ENCODE measurements around the gene NKX3-2.
A peak's percentile ranks its signal among the peaks of the same experiment; 100 is the strongest.

Gene NKX3-2

DNA sequence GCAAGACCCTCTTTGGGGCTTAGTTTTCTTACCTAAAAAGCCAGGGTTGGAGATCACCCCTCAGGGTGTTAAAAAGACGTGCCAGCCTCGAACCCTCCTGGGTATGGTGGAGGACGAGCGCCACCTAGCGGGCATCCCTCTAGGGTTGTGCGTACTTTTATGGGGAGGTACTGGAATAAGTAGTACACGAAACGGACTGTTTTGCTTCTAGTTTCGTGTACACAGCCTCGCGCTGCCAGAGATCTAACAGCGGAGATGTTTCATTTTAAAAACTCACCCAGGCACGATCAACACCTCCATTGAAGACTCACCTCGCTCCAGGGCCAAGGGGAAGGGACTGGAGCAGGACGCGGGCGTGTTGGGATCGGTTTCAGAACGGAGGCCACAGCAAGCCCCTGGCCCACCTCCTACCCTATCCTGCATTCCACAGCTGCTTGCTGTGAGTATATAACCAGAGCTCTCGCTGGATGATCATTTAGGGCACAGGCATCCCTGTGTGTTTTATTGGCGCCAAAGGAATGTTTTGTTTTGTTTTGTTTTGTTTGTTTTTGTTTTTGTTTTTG, 4.8 kb upstream of the NKX3-2 start:
- ChIA-PET POLR2A (no interaction called here), CTCF (interaction anchor here (0.5 to 1.0 kb wide), 9 partner anchors 9 to 832 kb away, joined by 3 to 5 read pairs (median 3); no protein-coding TSS in a partner anchor)
- TF ChIP-seq ZNF654 (tag by site-specific recombination; IDR thresholded peaks at IDR 0.05; ENCODE audit: low read depth) (peak; percentile 94), ZNF561 (tag by site-specific recombination; IDR thresholded peaks at IDR 0.05; ENCODE audit: borderline replicate concordance) (peak; percentile 40; the same call in 1 of the 2 replicates), ZNF16 (tag by site-specific recombination; IDR thresholded peaks at IDR 0.05; ENCODE audit: low read depth) (no peak), FEZF1 (tag by site-specific recombination; IDR thresholded peaks at IDR 0.05) (peak; percentile 30; the same call in 1 of the 2 replicates), ZNF335 (tag by site-specific recombination; conservative IDR thresholded peaks at IDR 0.05) (no peak), ZNF600 (tag by site-specific recombination; IDR thresholded peaks at IDR 0.05) (peak; percentile 75), ZNF629 (tag by site-specific recombination; IDR thresholded peaks at IDR 0.05) (peak; percentile 27; the same call in 1 of the 2 replicates), ZNF174 (tag by site-specific recombination; IDR thresholded peaks at IDR 0.05) (no peak), ZNF266 (tag by site-specific recombination; IDR thresholded peaks at IDR 0.05; ENCODE audit: low read depth) (no peak), MYNN (tag by site-specific recombination; IDR thresholded peaks at IDR 0.05; ENCODE audit: borderline replicate concordance) (no peak), ZSCAN30 (tag by site-specific recombination; IDR thresholded peaks at IDR 0.05) (peak; percentile 70), ZNF426 (tag by site-specific recombination; IDR thresholded peaks at IDR 0.05) (no peak), ZNF549 (tag by site-specific recombination; IDR thresholded peaks at IDR 0.05) (no peak), ZNF2 (tag by site-specific recombination; IDR thresholded peaks at IDR 0.05) (0 out of 2 replicates have a peak, but pooled peaks have one; percentile 17), EGR2 (tag by site-specific recombination; IDR thresholded peaks at IDR 0.05; ENCODE audit: low read depth) (no peak), ZNF830 (tag by site-specific recombination; IDR thresholded peaks at IDR 0.05; ENCODE audit: low read depth) (no peak), MEIS1 (CRISPR knock-in tag; IDR thresholded peaks at IDR 0.05; ENCODE audit: borderline replicate concordance) (no peak), ZEB2 (tag by site-specific recombination; IDR thresholded peaks at IDR 0.05) (0 out of 2 replicates have a peak, but pooled peaks have one; percentile 20), ZBTB21 (tag by site-specific recombination; IDR thresholded peaks at IDR 0.05) (no peak), SCRT1 (tag by site-specific recombination; IDR thresholded peaks at IDR 0.05; ENCODE audit: borderline replicate concordance) (no peak), WT1 (tag by site-specific recombination; IDR thresholded peaks at IDR 0.05) (no peak), GLIS2 (tag by site-specific recombination; IDR thresholded peaks at IDR 0.05) (0 out of 2 replicates have a peak, but pooled peaks have one; percentile 38), ZNF660 (tag by site-specific recombination; IDR thresholded peaks at IDR 0.05) (peak; percentile 68; the same call in 1 of the 2 replicates), ZNF214 (tag by site-specific recombination; IDR thresholded peaks at IDR 0.05; ENCODE audit: borderline replicate concordance) (no peak)
- TF ChIP-seq, protein P1, sequence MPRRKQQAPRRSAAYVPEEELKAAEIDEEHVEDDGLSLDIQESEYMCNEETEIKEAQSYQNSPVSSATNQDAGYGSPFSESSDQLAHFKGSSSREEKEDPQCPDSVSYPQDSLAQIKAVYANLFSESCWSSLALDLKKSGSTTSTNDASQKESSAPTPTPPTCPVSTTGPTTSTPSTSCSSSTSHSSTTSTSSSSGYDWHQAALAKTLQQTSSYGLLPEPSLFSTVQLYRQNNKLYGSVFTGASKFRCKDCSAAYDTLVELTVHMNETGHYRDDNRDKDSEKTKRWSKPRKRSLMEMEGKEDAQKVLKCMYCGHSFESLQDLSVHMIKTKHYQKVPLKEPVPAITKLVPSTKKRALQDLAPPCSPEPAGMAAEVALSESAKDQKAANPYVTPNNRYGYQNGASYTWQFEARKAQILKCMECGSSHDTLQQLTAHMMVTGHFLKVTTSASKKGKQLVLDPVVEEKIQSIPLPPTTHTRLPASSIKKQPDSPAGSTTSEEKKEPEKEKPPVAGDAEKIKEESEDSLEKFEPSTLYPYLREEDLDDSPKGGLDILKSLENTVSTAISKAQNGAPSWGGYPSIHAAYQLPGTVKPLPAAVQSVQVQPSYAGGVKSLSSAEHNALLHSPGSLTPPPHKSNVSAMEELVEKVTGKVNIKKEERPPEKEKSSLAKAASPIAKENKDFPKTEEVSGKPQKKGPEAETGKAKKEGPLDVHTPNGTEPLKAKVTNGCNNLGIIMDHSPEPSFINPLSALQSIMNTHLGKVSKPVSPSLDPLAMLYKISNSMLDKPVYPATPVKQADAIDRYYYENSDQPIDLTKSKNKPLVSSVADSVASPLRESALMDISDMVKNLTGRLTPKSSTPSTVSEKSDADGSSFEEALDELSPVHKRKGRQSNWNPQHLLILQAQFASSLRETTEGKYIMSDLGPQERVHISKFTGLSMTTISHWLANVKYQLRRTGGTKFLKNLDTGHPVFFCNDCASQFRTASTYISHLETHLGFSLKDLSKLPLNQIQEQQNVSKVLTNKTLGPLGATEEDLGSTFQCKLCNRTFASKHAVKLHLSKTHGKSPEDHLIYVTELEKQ (tag by site-specific recombination; IDR thresholded peaks at IDR 0.05; ENCODE audit: borderline replicate concordance): no peak
- TF ChIP-seq, protein P2, sequence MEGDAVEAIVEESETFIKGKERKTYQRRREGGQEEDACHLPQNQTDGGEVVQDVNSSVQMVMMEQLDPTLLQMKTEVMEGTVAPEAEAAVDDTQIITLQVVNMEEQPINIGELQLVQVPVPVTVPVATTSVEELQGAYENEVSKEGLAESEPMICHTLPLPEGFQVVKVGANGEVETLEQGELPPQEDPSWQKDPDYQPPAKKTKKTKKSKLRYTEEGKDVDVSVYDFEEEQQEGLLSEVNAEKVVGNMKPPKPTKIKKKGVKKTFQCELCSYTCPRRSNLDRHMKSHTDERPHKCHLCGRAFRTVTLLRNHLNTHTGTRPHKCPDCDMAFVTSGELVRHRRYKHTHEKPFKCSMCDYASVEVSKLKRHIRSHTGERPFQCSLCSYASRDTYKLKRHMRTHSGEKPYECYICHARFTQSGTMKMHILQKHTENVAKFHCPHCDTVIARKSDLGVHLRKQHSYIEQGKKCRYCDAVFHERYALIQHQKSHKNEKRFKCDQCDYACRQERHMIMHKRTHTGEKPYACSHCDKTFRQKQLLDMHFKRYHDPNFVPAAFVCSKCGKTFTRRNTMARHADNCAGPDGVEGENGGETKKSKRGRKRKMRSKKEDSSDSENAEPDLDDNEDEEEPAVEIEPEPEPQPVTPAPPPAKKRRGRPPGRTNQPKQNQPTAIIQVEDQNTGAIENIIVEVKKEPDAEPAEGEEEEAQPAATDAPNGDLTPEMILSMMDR (tag by site-specific recombination; IDR thresholded peaks at IDR 0.05): peak; percentile 82
- TF ChIP-seq, protein P3, sequence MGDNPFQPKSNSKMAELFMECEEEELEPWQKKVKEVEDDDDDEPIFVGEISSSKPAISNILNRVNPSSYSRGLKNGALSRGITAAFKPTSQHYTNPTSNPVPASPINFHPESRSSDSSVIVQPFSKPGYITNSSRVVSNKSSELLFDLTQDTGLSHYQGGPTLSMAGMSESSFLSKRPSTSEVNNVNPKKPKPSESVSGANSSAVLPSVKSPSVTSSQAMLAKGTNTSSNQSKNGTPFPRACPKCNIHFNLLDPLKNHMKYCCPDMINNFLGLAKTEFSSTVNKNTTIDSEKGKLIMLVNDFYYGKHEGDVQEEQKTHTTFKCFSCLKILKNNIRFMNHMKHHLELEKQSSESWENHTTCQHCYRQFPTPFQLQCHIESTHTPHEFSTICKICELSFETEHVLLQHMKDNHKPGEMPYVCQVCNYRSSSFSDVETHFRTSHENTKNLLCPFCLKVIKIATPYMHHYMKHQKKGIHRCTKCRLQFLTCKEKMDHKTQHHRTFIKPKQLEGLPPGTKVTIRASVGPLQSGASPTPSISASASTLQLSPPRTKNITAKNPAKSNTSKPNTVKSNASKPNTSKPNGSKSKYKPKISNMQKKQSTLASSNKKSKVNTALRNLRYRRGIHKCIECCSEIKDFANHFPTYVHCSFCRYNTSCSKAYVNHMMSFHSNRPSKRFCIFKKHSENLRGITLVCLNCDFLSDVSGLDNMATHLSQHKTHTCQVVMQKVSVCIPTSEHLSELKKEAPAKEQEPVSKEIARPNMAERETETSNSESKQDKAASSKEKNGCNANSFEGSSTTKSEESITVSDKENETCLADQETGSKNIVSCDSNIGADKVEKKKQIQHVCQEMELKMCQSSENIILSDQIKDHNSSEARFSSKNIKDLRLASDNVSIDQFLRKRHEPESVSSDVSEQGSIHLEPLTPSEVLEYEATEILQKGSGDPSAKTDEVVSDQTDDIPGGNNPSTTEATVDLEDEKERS (tag by site-specific recombination; IDR thresholded peaks at IDR 0.05): no peak
- TF ChIP-seq, protein P4, sequence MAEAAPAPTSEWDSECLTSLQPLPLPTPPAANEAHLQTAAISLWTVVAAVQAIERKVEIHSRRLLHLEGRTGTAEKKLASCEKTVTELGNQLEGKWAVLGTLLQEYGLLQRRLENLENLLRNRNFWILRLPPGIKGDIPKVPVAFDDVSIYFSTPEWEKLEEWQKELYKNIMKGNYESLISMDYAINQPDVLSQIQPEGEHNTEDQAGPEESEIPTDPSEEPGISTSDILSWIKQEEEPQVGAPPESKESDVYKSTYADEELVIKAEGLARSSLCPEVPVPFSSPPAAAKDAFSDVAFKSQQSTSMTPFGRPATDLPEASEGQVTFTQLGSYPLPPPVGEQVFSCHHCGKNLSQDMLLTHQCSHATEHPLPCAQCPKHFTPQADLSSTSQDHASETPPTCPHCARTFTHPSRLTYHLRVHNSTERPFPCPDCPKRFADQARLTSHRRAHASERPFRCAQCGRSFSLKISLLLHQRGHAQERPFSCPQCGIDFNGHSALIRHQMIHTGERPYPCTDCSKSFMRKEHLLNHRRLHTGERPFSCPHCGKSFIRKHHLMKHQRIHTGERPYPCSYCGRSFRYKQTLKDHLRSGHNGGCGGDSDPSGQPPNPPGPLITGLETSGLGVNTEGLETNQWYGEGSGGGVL (tag by site-specific recombination; IDR thresholded peaks at IDR 0.05): no peak
- Histone ChIP-seq H3K4me1 (ENCODE audit: control insufficient read depth, insufficient read depth, low read length) (no peaks in the 10 kb centered on the region), H3K36me3 (ENCODE audit: control insufficient read depth in 2 of 2, insufficient read depth in 1 of 2, low read length in 2 of 2) (no peaks in the 10 kb centered on the region), H3K4me3 (ENCODE audit: low read depth, low read length) (peak overlapping the region; percentile 34), H3K27ac (ENCODE audit: extremely low read depth, low read depth, low read length) (no peak overlapping the region), H3K9me3 (ENCODE audit: control insufficient read depth, insufficient read depth, low read depth, low read length) (no peaks in the 10 kb centered on the region)
